Middle frontal gyrus (tissue), 1 donor: Measurements from ENCODE around the gene NACC1.
"Not testable (repeated sequence)": the region's sequence is repeated elsewhere in the genome, so short reads cannot be mapped to it uniquely, and the experiment has no call there.

Source experiments
- DNase-seq: peaks from one replicate; pipeline ENCODE4 v3.0.0-alpha.2; 2015; ENCODE audit warnings: low spot score; ENCODE audit errors: extremely low spot score

Gene NACC1

GRCh38 chr19:13146763-13147563, 28.9 kb downstream of the NACC1 start:
- DNase-seq: no peak

- not testable (repeated sequence) for DNase-seq
Observed at GRCh38 chr19:13149173-13149627, 31.1 kb downstream of the NACC1 start.

- no peak for DNase-seq
Observed at GRCh38 chr19:13149628-13150186, 31.6 kb downstream of the NACC1 start.

DNA sequence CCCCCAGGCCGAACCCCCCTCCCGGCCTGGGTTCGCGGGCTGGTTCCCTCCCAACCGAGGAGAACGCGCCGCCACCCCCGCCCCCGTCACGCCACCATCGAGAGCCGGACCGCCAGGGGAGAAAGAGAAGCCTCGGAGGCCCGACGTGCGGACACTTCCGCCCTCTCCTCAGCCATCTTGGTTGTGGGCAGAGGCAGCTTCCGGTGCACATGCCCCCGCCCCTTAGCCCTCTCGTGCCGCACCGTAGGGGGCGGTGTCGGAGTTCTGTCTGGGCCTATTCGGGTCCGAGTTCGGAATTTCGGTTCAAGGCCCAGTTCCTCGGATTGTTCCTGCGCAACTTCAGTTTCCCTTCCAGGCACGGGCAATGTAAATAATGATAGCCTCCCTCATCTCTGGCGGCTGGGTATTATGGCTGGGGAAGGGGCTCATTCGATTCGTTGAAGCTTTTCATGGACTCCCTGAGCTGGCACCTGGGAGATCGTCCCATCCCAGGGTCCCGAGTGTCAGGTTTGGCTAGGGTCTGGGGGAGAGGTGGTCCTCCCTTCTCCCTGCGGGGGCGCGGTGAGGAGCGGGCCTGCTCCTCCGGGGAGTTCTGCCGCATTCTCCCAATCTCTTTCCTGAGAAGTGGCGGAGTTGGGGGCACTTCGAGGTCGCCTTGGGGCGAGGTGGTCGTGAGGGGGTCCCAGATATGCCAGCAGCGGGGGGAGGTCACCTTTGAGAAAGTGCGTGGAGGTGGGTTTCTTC, 32.3 kb downstream of the NACC1 start, which contains the start of the genes IER2 and STX10:
Gene IER2 (plus strand): TSS at position 225 of the 744 bp plus-strand sequence. CDS start 2,776 bp downstream, outside the sequence.
Gene STX10 (minus strand): TSS at position 189 of the 744 bp plus-strand sequence. CDS start 202 bp downstream, outside the sequence.
- DNase-seq: peak; percentile 94

DNA sequence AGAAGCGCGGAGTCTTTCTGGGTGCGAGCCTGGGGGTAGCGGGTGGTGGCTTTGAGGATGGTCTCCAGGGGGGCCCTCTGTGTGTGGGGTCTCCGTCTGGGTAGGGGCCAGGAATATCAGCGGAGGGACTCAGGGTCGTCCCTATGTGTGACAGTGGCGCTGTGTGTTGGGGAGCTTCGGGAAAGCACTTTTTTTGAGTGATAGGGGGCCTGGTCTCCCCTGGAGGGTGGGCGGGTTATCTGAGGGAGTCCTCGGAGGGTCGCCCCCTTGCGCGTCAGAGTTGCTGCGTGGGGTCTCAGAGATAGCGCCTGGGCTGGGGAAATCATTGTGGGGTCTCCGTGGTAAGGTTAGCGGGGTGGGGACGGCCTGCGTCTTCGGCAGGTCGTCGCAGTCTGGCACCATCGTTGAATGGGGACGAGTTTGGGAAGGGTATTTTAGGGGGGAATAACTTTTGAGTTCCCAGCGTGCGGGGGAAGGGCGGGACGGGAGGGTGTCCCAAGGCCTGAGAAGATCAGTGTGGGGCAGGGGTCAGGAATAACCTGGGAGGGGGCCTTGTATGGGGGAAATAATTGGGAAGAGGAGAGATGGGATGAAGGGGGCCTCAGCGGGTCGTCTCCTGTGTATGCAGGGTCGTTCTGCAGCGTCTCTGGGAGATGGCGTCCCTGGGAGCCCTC, 33.0 kb downstream of the NACC1 start:
- no peak for DNase-seq

DNA sequence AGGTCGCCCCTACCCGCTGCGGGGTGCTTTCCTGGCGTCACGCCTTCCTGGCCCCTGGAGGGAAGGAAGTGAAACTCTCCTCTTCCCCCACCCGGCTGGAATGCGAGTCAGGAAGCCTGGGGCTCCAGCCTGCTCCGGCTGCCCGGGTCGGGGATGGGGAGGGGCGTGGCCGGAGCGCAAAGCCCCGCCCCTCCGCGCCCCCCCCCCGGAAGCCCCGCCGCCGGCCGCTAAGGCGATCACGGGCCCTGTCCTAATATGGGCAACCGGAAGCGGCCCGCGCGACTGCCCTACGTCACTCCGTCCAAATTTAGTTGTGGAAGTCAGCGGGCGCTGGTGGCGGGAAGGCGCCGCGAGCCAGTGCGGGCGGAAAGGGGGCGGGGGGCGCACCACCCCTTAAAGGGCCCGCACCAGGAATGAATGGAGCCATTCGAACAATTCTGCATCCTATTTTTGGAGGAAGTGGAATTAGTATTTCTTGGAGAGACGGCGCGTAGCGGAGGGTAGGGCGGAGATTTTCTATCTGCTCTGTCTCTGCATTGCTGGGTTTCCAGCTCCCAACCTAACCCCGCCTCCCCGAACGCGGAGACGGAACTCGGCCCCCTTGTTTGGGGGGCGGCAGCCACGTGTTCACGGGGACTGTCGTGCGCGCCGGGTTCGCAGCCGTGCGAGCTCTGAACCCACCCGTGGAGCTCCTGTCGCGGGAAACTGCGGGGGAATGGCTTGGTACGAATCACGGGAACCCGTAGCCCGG, 33.7 kb downstream of the NACC1 start:
- DNase-seq: peak; percentile 93

DNA sequence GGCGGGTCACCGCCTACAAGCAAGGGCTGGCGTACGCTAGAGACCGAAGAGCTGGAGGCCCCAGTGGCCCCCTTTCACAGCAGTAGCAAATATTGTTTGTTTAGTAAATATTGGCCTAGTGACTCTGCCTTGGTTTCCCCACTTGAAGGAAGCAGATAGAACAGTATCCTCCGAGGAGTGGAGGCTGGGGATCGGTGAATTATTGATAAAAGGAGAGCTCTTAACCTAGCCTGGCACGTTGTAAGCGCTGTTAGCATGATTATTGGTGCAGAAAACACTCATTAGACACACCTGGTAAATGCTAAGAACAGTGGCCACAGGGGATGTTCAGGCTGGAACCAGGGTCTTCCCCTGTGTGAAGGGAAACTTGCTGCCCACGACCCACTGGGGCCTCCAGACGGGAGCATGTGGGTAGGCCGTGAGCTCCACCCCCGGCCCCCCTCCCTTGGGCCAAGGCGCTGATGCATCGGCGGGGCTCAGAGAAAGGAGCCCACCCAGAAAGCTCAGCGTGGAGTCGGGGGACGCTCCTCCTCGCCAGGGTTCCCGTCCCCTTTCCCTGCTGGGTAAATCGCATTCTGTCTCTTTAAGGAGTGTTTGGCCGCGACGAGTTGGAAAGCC, 34.4 kb downstream of the NACC1 start:
- no peak for DNase-seq

DNA sequence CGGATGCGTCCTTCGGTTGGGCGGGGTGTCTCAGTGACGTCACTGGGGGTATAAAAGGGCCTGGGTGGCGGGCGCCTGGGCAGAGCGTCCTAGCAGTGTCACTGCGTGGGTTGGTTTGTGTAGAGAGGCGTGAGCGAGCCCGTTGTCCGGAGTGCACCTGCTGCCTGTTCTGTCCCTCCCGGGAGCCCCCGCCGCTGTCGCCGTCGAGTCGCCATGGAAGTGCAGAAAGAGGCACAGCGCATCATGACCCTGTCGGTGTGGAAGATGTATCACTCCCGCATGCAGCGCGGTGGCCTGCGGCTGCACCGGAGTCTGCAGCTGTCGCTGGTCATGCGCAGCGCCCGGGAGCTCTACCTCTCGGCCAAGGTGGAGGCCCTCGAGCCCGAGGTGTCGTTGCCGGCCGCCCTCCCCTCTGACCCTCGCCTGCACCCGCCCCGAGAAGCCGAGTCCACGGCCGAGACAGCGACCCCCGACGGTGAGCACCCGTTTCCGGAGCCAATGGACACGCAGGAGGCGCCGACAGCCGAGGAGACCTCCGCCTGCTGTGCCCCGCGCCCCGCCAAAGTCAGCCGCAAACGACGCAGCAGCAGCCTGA, 35.0 kb downstream of the NACC1 start:
- peak; percentile 95 for DNase-seq

DNA sequence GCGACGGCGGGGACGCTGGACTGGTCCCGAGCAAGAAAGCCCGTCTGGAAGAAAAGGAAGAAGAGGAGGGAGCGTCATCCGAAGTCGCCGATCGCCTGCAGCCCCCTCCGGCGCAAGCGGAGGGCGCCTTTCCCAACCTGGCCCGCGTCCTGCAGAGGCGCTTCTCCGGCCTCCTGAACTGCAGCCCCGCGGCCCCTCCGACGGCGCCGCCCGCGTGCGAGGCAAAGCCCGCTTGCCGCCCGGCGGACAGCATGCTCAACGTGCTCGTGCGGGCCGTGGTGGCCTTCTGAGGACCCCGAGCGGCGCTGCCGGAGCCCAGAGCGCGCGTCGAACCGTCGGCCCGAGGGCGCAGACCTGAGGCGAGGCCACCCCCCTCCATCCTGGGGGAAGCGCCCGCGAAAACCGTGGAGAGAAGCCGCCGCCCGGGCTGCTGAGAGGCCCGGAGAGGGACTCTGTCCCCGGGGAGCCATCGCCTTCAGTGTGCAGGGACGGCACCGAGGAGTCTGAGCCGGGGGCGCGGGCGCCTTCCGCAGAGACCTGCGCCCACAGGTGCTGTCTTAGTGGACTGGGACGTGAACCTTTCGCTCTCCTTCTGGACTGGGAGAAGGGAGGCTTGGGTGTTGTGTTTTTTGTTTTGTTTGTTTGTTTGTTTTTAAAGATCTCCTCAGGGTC, 35.6 kb downstream of the NACC1 start:
- DNase-seq: no peak

GRCh38 chr19:13154241-13154778, 36.2 kb downstream of the NACC1 start:
- no peak for DNase-seq

GRCh38 chr19:13154911-13155471, 36.9 kb downstream of the NACC1 start:
- no peak for DNase-seq

DNA sequence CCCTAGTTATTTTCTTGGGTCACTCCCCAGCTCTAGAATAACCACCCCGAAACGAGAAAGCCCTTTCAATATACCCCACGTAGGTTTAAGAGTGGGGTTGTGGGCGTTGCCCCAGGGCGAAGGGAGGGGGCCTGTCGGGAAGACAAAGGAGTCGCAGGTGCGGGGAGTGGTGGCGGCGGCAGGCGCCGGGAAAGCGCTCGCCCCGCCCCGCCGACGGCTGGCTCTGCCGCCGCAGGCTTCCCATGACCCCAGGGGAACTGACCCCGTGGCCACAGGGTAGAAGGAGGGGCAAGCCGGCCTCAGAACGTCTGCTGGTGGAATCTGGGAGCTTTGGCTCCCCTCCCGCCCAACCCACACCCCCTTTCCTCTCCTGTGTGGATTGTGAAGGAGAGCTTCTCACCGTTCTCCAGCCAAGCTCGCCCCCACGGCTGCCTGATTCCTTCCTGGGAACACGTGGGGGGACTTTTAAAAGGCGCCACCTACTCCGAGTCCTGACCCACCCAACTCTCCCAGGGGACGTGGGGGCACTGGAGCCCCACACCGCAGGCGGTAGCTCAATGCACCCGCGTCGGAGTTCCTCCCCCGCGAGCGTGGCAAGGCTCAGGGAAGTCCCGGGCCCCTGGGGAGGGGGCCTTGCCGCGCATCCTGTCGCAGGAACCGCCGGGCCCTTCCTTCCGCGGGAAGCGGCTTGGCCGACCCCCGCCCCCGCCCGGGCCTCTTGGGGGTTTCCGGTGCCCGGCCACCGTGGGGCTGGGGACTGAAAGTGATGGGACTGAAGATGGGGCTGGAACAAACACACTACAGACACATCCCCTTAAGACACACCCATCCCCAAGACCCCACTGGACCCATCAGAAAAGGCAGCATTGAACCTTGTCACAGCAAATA, 37.7 kb downstream of the NACC1 start:
- DNase-seq: no peak

GRCh38 chr19:13159713-13160112, 41.6 kb downstream of the NACC1 start:
- no peak for DNase-seq

DNA sequence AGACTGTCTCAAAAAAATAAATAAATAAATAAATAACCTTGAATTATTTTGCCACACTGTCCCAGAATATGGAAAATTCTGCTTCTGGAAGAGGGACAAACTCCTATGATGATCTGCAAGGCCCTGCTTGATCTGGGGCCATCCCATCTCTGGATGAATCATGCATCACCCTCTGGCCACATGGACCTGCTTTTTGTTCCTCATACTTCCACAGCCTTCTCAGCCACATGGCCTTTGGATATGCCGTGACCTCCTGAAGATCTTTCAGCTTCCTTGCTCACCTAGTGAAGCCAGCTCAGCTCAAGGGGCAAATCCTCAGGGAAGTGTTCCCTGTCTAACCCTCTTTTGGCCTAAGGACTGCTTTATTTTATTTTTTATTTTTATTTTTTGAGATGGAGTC, 42.5 kb downstream of the NACC1 start:
- DNase-seq: no peak

- peak; percentile 62 for DNase-seq
Observed at GRCh38 chr19:13162724-13163608, 44.9 kb downstream of the NACC1 start.

- DNase-seq: no peak
Observed at GRCh38 chr19:13163609-13164342, 45.7 kb downstream of the NACC1 start.
